Measurements from ENCODE around the gene R3HCC1L.

- TF ChIP-seq CTCF (IDR thresholded peaks at IDR 0.05; ENCODE audit: poor library complexity), result no peak
- TF ChIP-seq EZH2 (IDR thresholded peaks at IDR 0.05; ENCODE audit: borderline replicate concordance), result no peak
- no peak for TF ChIP-seq EZH2phosphoT487 (IDR thresholded peaks at IDR 0.05; ENCODE audit: low read depth, severe bottlenecking, unreplicated experiment)
Measured at GRCh38 chr10:98251399-98251798, 116.9 kb downstream of the R3HCC1L start.
